Type B pancreatic cell (in vitro differentiated cells): ENCODE results near the gene ELL. TPM values are rescaled to one million over a fixed set of nuclear protein-coding genes. Genes with fewer than 3 reads are reported as not detected.

ENCODE experiments used
- DNase-seq: peaks from one replicate; pipeline ENCODE4 v3.0.0; 2021; ENCODE audit warnings: mixed read lengths; ENCODE audit not compliant: unreplicated experiment; ENCODE audit errors: extremely low spot score
- H3K27ac Mint-ChIP-seq: 2 replicates; pipeline ENCODE4 v1.8.0; 2021; ENCODE audit warnings: mild to moderate bottlenecking, mixed read lengths
- H3K27me3 Mint-ChIP-seq: 2 replicates; pipeline ENCODE4 v1.8.0; 2021; ENCODE audit warnings: mixed read lengths
- H3K36me3 Mint-ChIP-seq: 2 replicates; pipeline ENCODE4 v1.8.0; 2021; ENCODE audit warnings: mixed read lengths
- H3K4me1 Mint-ChIP-seq: one replicate; pipeline ENCODE4 v1.8.0; 2021; ENCODE audit warnings: mixed read lengths; ENCODE audit not compliant: unreplicated experiment
- H3K4me3 Mint-ChIP-seq: 2 replicates; pipeline ENCODE4 v1.8.0; 2021; ENCODE audit warnings: mild to moderate bottlenecking, mixed read lengths
- H3K9me3 Mint-ChIP-seq: 2 replicates; pipeline ENCODE4 v1.8.0; 2021; ENCODE audit warnings: mixed read lengths
- CTCF ChIP-seq: fragments of 200-600 bp; sonication (generic); conservative IDR thresholded peaks from 2 replicates; pipeline ENCODE4 v1.5.0; 2021; ENCODE audit warnings: antibody characterized with exemption, mild to moderate bottlenecking
- total RNA-seq: library from RNA; stranded (reverse); gene quantifications from 2 replicates; pipeline ENCODE4 v1.2.1, GENCODE V29; 2021; ENCODE audit warnings: low replicate concordance

Gene ELL
- total RNA-seq, 1 donor from 2014 or later = 13.6 TPM

- no peaks in the 10 kb centered on the region for H3K9me3 Mint-ChIP-seq
- H3K27ac Mint-ChIP-seq = peak overlapping the region; percentile 48
- no peaks in the 10 kb centered on the region for H3K36me3 Mint-ChIP-seq
- H3K27me3 Mint-ChIP-seq = no peaks in the 10 kb centered on the region
- H3K4me1 Mint-ChIP-seq = peaks cover 12% of the 10 kb centered on the region
- peak overlapping the region; percentile 36 for H3K4me3 Mint-ChIP-seq
- DNase-seq = no peak
- TF ChIP-seq CTCF = no peak
Measured at GRCh38 chr19:18432275-18433014, 89.4 kb downstream of the ELL start.

- Mint-ChIP-seq H3K9me3 (no peaks in the 10 kb centered on the region), H3K4me3 (no peak overlapping the region), H3K4me1 (peaks cover 12% of the 10 kb centered on the region), H3K27ac (peak overlapping the region; percentile 48), H3K27me3 (no peaks in the 10 kb centered on the region), H3K36me3 (no peaks in the 10 kb centered on the region)
- no peak for TF ChIP-seq CTCF
- DNase-seq = no peak
Measured at GRCh38 chr19:18431351-18432197, 90.3 kb downstream of the ELL start.

- H3K9me3 Mint-ChIP-seq = no peaks in the 10 kb centered on the region
- H3K27ac Mint-ChIP-seq = no peak overlapping the region
- H3K36me3 Mint-ChIP-seq = no peaks in the 10 kb centered on the region
- H3K27me3 Mint-ChIP-seq = no peaks in the 10 kb centered on the region
- TF ChIP-seq CTCF = no peak
- DNase-seq = no peak
- H3K4me1 Mint-ChIP-seq = peaks cover 14% of the 10 kb centered on the region
- H3K4me3 Mint-ChIP-seq = peak overlapping the region; percentile 65
Measured at GRCh38 chr19:18430417-18431144, 91.3 kb downstream of the ELL start.

- Mint-ChIP-seq H3K9me3 (no peaks in the 10 kb centered on the region), H3K27me3 (no peaks in the 10 kb centered on the region), H3K36me3 (no peaks in the 10 kb centered on the region), H3K4me1 (peaks cover 14% of the 10 kb centered on the region), H3K4me3 (peak overlapping the region; percentile 39), H3K27ac (no peak overlapping the region)
- DNase-seq = no peak
- no peak for TF ChIP-seq CTCF
Measured at GRCh38 chr19:18429717-18430416, 92.0 kb downstream of the ELL start.
